Fibroblast of the conjunctiva (primary cell): ENCODE data around the gene MARS1.
A peak's percentile ranks its signal among the peaks of the same experiment; 100 is the strongest.

Experiments used
- DNase-seq: peaks from one replicate; pipeline ENCODE4 v3.0.0-alpha.2; 2010; ENCODE audit warnings: low read depth

Gene MARS1

GRCh38 chr12:57530396-57531142 lies 42.7 kb downstream of the MARS1 start:
- DNase-seq: no peak

DNA sequence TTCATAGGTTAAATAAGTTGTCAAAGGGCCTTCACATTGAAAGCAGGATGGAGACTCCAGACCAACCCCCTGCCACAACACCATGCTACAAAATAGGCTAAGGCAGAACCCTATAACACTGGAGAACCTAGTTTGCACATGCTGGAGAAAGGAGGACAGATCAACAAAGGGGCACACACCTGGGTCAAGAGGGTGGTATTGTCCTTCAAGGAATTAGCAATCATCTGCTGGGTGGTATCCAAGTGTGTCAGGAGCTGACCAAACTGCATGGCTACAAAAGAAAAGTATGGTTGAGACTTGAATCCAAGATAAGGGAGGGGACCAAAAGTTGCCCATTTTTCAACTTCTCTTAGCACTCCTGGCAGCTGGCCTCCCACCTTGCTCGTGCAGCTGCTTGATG lies 44.0 kb downstream of the MARS1 start:
- no peak for DNase-seq

DNA sequence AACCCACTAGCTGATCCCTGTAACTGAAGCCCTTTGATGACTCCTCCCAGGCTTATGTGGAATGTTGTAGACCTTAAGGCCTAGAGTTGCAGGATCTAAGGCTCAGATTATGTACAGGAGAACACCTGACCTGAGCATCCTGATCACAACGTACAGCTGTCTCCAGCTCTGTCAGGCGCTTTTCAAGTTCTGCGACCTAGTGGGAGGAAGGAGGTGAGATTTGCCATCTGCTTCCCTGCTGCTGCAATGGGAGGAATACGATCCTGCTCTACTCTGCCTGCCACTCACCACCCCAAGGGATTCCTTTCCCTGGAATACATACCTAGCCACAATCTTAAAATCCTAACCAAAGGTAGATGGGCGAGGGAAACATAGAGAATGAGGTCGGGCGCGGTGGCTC lies 45.2 kb downstream of the MARS1 start:
- DNase-seq: no peak

DNA sequence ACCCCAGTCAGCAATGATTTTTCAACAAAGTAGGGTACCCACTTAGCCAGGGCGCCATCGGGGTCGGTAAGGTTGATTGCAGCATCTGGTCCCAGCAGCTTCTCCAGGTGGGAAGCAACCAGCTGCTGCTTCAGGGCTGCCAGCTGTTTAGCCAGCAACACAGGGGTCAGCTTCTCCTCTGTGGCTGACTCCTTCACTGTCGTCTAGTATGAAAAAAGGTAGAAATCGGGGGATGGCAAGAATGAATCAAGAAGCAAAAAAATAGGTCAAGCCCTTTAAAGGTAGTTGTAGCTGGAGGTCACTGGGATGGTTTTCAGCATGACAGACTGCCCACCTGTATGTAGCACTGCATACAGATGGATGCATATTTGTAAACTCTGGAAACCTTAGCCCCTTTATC lies 46.4 kb downstream of the MARS1 start:
- no peak for DNase-seq

- DNase-seq: no peak
Observed at GRCh38 chr12:57534991-57535543, 47.2 kb downstream of the MARS1 start.

GRCh38 chr12:57535764-57536596 lies 48.1 kb downstream of the MARS1 start:
- no peak for DNase-seq

DNA sequence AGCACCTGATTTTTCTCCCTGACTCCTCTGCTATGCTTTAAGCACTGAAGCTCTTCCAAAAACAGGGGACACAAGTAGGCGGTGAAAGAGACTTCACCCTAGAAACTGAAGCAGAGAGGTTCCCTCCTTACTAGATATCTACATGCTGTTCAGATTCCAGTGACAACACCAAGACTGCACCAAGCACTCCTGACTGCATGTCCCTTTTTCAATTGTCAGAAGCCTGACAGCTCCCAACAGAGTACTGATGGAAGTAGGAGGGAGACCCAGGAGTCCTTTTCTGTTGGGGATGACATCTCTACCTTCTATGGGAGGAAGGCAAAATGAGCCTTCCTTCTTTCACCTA lies 48.7 kb downstream of the MARS1 start:
- no peak for DNase-seq

- DNase-seq: no peak
Observed at GRCh38 chr12:57539134-57539768, 51.4 kb downstream of the MARS1 start.

DNA sequence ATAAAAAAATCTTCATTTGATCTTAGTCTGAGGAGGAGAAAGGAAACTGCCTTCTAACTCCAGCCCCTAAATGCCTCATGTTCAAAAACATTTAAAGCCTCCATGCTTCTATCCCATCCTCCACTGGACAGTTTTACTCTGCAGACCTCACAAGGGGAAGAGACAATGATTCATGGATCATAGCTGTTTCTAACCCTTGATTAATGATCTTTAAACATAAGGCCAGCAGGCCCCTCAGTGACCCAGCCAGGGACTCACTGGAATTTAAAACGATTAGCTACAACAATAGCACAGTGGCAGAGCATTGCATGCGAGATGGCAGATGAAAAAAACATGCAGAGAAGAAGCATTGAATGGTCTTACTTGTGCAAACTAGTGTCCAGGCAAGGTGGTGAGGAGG lies 53.1 kb downstream of the MARS1 start:
- no peak for DNase-seq

DNA sequence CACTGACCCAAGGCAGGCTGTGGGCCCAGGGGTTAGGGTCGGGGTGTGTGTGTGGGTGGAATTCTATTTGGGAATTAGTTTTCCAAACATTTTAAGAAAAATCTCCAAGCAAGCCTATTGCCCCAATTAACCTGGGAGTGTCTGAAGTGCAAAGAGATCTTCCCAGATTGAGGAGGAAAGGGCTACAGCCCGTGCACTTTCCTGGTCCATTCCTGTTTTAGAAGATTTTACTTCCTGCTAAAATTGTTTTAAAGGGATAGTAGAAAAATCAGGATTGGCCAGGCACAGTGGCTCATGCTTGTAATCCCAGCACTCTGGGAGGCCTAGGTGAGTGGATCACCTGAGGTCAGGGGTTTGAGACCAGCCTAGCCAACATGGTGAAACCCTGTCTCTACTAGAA lies 53.8 kb downstream of the MARS1 start:
- DNase-seq: no peak

GRCh38 chr12:57543581-57543980 lies 55.7 kb downstream of the MARS1 start:
- no peak for DNase-seq

DNA sequence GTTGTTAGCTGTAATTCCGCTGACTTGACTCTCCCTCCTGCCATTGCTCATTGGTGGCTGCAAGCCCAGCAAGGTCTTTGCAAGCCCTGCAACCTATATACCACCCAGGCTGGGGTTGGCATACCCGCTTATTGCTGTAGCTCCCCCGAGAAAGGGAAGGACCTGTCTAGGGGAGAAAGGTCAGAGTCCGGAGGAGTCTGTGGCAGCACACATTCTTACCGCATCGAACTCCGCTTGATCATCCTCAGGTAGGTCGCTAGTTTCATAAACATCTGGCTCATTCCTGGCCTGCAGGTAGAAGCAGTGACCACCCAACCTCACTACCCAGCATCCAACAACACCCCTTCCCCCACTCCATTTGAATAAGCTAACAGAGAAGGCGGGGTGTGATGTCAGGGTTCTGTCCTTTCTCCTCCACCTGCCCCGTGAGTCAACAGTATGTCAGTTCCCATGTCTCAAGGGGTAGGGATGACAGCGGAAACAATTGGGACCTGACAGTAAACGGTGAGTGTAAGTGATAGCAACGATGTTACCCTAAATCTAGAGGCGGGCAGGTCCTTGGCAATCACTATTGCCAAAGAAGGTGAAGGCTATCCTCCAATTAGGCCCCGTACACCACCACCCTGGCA lies 58.1 kb downstream of the MARS1 start:
- DNase-seq: no peak

GRCh38 chr12:57546438-57547287 lies 58.8 kb downstream of the MARS1 start, which contains the start of gene DCTN2:
DCTN2 (minus strand) TSS chr12:57547192; CDS start chr12:57547063, 129 bp downstream.
- peak; percentile 95 for DNase-seq

GRCh38 chr12:57547288-57548012 lies 59.6 kb downstream of the MARS1 start:
- no peak for DNase-seq

DNA sequence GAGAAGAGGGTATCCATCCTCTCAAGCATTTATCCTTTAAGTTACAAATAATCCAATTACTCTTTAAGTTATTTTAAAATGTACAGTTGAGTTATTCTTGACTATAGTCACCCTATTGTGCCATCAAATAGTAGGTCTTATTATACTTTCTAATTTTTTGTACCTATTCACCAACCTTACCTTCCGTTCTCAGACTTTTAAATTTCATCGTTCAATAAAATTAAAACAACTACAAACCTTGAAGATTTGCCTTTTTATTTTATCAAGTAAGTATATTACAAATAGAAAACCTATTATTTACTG lies 60.1 kb downstream of the MARS1 start:
- DNase-seq: no peak

DNA sequence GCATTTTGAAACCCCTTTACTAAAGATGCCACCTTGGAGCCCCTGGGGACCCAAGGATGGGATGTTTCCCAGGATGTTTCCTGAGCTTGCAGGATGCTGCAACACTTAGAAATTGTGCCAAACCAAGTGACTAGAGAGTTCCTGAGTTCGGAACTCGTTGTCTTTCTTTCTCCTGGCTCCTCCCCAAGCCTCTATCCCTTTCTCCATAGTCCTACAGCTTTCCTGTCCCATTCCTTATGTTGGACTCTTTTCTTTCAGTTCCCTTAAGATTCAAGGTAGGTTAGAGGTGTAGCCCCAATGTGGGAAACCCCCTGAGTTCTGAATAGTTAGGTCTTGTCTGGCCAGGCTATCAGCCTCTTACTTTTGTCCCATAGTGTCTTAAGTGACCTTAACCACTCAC lies 60.6 kb downstream of the MARS1 start:
- DNase-seq: no peak

DNA sequence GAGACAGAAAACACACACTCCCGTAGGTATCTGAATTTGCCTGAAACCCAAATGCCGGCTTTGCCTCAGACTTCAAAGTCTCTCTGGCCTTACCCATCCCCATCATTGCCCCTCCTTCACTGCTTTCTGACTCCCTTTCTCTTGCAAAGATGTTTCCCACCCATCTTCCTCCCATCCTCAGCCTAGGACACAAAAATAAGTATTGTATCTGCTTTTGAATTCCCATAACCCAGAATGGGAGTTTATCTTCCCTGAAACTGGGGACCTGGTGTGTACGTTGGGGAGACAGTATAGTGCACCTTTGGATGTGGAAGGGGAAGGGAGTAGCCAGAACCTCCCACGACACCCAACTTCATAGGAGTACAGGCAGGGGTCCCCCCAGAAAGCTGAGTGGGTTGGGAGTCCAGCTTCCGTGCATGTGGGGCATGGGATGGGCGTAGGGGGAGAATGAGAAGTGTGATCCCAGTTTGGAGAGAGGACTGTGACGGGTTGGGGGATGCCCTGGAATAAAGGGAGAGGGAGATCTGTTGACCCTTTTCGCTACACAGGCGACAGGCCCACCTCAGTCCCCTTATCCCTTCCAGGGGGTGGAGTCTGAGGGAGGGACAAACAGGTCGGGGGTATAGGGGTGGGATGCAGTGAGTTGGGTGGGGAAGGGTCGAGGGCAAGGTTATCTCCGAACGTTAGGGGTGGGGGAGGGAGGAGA lies 61.5 kb downstream of the MARS1 start:
- DNase-seq: no peak

DNA sequence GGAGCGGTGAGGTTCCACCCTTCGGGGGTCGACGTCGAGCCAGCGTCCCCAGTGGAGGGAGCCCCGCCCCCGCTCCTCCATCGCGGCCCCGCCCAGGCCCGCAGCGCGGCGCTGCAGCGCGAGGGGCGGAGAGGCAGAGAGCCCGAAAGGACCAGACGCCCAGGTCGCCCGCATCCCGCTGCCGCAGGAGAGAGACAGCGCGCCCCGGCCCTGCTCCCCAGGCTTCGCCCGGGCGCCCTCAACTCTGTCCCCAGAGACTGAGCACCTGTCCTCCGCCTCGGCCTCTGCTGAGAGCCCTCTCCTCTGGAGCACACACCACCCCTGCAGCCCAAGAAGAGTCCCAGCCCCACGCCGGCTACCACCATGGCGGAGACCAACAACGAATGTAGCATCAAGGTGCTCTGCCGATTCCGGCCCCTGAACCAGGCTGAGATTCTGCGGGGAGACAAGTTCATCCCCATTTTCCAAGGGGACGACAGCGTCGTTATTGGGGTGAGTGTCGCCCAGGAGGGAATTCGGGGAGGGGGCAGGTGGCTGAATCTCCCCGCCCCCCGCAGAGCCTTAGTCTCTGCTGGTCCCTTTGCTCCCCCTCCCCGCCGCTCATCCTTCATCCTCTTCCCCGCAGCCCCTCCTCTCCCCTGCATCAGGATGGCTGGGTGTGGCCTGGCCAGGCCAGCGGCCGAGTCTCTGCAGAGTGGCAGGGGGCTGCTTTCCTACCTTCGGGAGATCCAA lies 62.2 kb downstream of the MARS1 start, which contains the start of gene KIF5A:
KIF5A (plus strand) TSS at position 136 of the 732 bp plus-strand sequence; CDS start at position 364, 228 bp downstream.
- DNase-seq: no peak
